Hepatic stellate cell (primary cell): ENCODE results near the gene ASAH2.
A peak's percentile ranks its signal among the peaks of the same experiment; 100 is the strongest.
"Not testable (repeated sequence)": the region's sequence is repeated elsewhere in the genome, so short reads cannot be mapped to it uniquely, and the experiment has no call there.

ENCODE experiments used
- DNase-seq: peaks from one replicate; pipeline ENCODE4 v3.0.0; 2011; ENCODE audit warnings: low spot score

Gene ASAH2

DNA sequence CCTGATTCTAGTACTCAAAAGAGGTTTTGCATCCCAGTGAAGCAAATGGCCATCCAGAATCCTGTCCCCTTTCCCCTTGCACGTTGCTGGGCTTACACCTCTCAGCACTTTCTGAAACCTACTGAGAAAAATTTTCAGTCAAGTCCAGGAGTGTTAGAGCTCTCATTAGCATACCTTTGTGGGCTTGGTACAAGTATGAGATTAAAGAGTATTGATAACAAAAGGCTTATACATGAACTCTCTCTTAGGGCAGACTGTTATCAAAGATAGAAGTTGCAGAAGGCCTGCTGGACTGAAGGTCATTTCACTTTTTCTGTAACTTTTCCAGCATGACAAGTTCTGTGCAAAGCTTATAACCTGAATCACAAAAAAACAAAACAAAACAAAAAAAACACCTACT, at the start of gene ASAH2:
ASAH2 (minus strand) TSS at position 123 of the 400 bp plus-strand sequence. CDS start 2,906 bp downstream, outside the sequence.
- no peak for DNase-seq

- no peak for DNase-seq
Measured at GRCh38 chr10:50299948-50300669, 48.8 kb upstream of the ASAH2 start.

DNA sequence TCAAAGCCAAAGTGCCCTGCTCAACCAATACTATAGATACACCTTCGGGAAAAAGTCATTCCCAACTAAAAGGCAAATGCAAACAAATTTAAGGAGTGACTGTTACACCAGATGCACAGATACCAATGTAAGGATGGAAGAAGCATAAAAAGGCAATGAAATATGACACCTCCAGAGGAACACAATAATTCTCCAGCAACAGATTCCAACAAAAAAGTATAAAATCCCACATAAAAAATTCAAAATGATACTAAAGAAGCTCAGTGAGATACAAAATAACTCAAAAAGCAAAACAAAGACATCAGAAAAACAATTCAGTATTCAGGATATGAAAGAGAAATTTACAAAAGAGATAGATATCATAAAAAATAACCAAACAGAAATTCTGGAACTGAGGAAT, 44.1 kb upstream of the ASAH2 start:
- no peak for DNase-seq

GRCh38 chr10:50294582-50294981, 43.3 kb upstream of the ASAH2 start:
- no peak for DNase-seq

GRCh38 chr10:50293513-50294313, 42.4 kb upstream of the ASAH2 start:
- no peak for DNase-seq

DNA sequence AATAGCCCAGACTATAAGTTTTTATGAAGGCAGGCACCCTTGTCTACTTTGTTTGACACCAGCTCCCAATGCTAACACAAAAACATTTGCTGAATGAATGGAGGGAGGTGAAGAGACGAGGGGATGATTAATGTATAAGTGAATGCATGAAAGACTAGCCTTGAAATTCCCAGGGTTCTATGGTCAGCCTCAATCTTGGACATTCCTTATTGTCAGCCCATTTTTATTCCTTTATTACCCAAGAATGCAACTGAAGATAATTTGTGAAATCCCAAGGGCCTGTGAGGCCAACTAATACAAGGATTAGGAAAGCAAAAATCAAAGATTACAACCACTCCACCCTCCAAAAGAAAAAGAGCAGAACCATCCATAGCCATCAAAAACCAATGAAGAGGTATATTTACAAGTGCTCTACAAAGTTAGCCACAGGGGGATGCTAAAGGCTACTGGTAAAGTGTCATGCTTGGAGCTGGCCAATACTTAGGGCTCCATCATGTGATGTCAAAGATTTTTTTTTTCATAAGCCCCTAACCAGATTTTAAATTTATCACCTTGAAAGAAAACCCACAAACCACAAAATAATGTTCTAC, 40.0 kb upstream of the ASAH2 start:
- DNase-seq: no peak

GRCh38 chr10:50289196-50289595, 37.9 kb upstream of the ASAH2 start:
- no peak for DNase-seq

GRCh38 chr10:50286996-50287803, 35.9 kb upstream of the ASAH2 start:
- no peak for DNase-seq

GRCh38 chr10:50286517-50286916, 35.2 kb upstream of the ASAH2 start:
- no peak for DNase-seq

DNA sequence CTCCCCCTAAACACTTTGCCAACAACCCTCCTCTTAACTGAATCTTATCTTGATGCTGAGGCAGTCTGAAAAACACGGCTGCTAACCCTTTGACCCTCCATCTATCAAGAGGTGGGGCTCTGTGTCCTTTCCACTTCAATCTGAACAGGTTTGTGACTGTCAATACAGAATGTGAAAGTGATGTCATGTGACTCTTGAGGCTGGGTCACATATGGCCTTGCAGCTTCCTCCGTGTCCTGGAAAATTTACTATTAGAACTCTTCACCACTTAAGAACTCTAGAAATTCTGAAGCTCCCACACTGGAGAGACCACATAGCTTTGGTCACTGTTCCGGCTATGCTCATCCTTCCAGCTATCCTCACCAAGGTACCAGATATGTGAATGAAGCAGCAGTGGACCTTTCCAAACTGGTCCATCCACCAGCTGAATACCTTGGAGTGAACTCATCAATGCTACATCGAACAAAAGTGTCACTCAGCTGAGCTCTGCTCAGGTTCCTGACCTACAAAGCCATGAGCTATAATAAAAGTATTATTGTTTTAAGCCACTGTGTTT, 30.7 kb upstream of the ASAH2 start:
- no peak for DNase-seq

- DNase-seq: no peak
Measured at GRCh38 chr10:50281210-50281966, 30.1 kb upstream of the ASAH2 start.

- no peak for DNase-seq
Measured at GRCh38 chr10:50280049-50280841, 28.9 kb upstream of the ASAH2 start.

DNA sequence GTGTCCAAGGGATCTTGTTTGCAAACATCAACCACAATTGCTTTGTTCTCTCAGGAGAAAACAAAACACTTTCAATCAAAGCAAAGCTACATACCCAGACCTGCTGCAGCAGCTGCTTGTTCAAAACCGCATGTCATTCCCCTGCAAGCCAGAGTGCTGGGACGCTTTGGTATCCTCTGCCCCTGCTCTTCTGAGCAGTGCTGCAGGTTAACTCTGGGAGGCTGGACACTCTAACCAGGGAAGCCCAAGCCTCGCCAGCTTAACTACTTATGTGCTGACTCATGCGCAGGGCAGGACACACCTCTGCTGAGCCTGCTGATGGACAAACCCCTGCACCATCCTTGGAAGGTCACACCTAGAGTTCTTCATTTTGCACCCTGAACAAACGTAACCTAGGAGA, 28.2 kb upstream of the ASAH2 start:
- DNase-seq: no peak

DNA sequence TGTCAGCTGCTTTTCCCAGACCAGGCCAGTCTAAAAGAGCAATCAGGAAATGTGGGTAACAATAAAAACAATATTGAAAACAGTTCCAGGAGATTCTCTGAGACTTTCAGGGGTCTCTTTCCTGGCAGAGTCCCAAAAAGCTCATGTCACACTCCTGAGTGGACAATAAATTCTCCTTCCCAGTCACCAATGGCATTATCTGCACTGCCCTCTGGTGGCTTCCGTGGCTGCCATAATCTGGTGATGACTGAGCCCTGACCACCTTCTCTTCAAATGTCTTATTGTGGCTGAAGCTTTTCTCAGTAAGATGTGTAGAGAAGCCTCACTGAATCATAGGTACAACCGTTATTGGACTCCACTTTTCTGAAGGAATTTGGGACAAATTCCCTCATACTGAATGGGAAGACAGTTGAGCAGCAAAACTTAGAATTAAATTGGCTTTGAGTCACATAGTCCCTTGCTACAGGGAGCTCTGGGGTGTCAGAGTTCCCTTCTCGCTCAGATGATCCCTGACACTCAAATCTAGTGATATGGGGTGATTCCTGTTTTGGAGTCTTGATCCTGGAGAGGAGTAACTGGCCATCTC, 24.4 kb upstream of the ASAH2 start:
- no peak for DNase-seq

DNA sequence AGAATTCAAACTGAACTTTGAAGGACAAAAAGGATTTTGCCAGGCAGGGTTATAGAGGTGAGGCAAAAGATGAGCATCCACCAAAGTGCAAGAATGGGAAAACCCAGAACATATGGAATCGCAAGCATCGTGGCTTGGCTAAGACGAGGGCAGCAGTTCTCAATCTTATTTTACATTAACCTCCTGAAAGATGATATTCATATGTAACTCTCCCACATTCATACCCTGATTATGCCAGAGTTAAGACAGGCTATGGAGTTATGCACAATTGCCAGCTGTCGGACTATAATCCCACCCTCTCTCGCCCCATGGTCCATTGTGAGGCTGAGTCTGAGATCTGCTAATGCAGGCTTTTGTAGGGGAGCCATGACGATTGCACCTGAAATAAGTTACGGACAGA, 21.2 kb upstream of the ASAH2 start:
- no peak for DNase-seq

DNA sequence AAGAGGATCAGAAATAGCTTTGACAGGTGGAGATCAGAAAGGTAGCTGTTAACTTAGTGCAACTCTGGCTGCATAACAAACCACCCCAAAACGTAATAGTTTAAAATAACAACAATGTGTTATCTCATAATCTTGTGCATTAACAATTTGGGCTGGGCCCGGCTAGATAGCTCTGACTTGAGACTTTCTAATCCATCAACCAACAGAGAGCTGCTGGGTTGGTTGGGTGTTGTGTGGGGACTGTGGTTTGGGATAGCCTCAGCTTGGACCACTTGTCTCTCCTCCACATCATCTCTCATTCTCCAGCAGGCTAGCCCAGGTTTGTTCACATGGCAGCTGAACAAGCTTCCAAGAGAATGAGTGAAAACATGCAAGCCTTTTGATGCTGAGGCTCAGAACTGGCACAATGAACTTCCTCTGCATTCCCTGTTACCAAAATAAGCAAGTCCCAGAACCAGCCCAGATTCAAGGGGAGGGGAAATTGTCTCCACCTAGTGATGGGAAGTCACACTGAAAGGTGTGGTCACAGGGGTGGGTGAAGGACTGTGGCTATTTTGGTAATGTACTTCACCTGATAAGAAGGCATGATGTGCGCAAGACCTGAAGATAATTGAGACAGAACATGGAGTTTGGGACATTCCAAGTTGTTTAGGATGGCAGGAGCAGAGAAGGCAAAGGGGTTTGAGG, 20.4 kb upstream of the ASAH2 start:
- no peak for DNase-seq

- not testable (repeated sequence) for DNase-seq
Measured at GRCh38 chr10:50267877-50268276, 16.6 kb upstream of the ASAH2 start.

DNA sequence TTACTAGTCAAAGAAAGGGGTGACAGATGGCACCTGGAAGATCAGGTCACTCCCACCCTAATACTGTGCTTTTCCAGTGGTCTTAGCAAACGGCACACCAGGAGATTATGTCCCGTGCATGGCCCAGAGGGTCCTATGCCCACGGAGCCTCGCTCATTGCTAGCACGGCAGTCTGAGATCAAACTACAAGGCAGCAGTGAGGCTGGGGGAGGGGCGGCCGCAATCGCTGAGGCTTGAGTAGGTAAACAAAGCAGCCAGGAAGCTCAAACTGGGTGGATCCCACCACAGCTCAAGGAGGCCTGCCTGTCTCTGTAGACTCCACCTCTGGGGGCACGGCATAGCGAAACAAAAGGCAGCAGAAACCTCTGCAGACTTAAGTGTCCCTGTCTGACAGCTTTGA, 11.3 kb upstream of the ASAH2 start:
- not testable (repeated sequence) for DNase-seq

DNA sequence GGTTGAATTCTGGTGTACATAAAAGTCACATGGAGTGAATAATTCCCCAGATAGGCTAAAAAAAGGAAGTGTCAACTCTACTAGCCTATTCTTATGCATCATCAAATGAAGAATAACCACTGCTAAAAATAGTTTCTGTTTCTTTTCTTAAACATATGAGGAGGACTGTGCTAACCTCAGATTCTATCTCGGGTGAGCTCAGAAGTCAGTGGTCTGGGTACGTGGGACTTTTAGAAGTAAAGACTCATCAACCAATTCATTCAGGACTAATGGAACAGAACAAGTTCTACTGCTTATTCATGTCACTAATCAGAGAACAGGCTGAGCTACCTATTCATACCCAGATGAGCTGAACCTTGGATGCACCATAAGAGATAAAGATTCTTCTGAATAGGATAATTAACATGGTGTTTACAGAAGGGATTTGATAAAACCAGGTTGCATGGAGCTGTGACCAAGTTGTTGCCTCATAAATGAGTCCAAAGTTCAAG, 9.5 kb upstream of the ASAH2 start:
- DNase-seq: peak; percentile 12
